ENCODE measurements around the gene RSPH10B2. TPM values are rescaled to one million over a fixed set of nuclear protein-coding genes. Genes with fewer than 3 reads are reported as not detected.

Gene RSPH10B2
- total and polyA plus RNA-seq, 9 of the 15 experiments (the other 6 are each of a cell fraction or from before 2014, with no cell fraction given), result 0.04 to 0.11 (median 0.08) TPM; not detected in 5

GRCh38 chr7:6831018-6831725, 77.3 kb downstream of the RSPH10B2 start (continued):
- TF ChIP-seq HINFP (tag; conservative IDR thresholded peaks at IDR 0.05; ENCODE audit: low read depth), result no peak
- no peak for TF ChIP-seq THRA (IDR thresholded peaks at IDR 0.05)

GRCh38 chr7:6833636-6834035, 79.7 kb downstream of the RSPH10B2 start:
- no TSS peak for BruUV-seq (replicated peaks)
- Histone ChIP-seq H3K9ac (ENCODE audit: insufficient read depth in 1 of 2, low read depth in 2 of 2, low read length in 2 of 2) (no peak overlapping the region), H3K9me1 (ENCODE audit: control insufficient read depth, insufficient read depth, low read length) (no peaks in the 10 kb centered on the region), H3K4me3 (no peak overlapping the region), H3K27me3 (ENCODE audit: control insufficient read depth in 2 of 2, insufficient read depth in 2 of 2, low read length in 2 of 2) (peaks cover 9 to 42% of the 10 kb centered on the region in 2 experiments), H2AFZ (ENCODE audit: low read depth, low read length) (no peak overlapping the region), H3K4me2 (ENCODE audit: insufficient read depth, low read length) (no peak overlapping the region), H3K27ac (ENCODE audit: extremely low read depth, low read depth, low read length) (no peak overlapping the region; the same call in 2 of the 3 replicates), H3K36me3 (ENCODE audit: control insufficient read depth, insufficient read depth, low read length) (no peaks in the 10 kb centered on the region), H4K20me1 (replicated peaks; ENCODE audit: control insufficient read depth, insufficient read depth, low read length) (no peaks in the 10 kb centered on the region), H3K4me1 (replicated peaks in 1 of 2; ENCODE audit: control insufficient read depth in 2 of 2, insufficient read depth in 2 of 2, low read length in 2 of 2) (no peaks in the 10 kb centered on the region), H3K79me2 (ENCODE audit: control insufficient read depth, insufficient read depth, low read length) (no peaks in the 10 kb centered on the region), H3K9me3 (replicated peaks; ENCODE audit: control insufficient read depth, insufficient read depth, low read depth, low read length) (no peaks in the 10 kb centered on the region)
- WGBS (ENCODE audit: insufficient coverage, low coverage, missing lambda C conversion rate), result 0% methylated on average over 6 of the region's 6 CpGs
- DNase-seq (ENCODE audit: extremely low read depth in 1 of 4, low spot score in 3 of 4) (no peak), ATAC-seq (no peak), FAIRE-seq (no peak)
- in situ Hi-C loops (cut with MboI), result no loop called here
- ChIA-PET POLR2A (no interaction called here), CTCF (ENCODE audit: low intra/inter-chr PET ratio) (no interaction called here)
- intact Hi-C loops (cut with micrococcal nuclease), result no loop called here
- TF ChIP-seq MCM3 (IDR thresholded peaks at IDR 0.05), result no peak
- TF ChIP-seq, protein P1, sequence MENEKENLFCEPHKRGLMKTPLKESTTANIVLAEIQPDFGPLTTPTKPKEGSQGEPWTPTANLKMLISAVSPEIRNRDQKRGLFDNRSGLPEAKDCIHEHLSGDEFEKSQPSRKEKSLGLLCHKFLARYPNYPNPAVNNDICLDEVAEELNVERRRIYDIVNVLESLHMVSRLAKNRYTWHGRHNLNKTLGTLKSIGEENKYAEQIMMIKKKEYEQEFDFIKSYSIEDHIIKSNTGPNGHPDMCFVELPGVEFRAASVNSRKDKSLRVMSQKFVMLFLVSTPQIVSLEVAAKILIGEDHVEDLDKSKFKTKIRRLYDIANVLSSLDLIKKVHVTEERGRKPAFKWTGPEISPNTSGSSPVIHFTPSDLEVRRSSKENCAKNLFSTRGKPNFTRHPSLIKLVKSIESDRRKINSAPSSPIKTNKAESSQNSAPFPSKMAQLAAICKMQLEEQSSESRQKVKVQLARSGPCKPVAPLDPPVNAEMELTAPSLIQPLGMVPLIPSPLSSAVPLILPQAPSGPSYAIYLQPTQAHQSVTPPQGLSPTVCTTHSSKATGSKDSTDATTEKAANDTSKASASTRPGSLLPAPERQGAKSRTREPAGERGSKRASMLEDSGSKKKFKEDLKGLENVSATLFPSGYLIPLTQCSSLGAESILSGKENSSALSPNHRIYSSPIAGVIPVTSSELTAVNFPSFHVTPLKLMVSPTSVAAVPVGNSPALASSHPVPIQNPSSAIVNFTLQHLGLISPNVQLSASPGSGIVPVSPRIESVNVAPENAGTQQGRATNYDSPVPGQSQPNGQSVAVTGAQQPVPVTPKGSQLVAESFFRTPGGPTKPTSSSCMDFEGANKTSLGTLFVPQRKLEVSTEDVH (IDR thresholded peaks at IDR 0.05; ENCODE audit: low read depth, partially characterized antibody), result no peak
- no peak for TF ChIP-seq RBM15 (IDR thresholded peaks at IDR 0.05; ENCODE audit: insufficient read depth, low read length)
- no peak for TF ChIP-seq BRD4 (IDR thresholded peaks at IDR 0.05)
- no peak for TF ChIP-seq ZNF785 (CRISPR knock-in tag; IDR thresholded peaks at IDR 0.05)
- TF ChIP-seq IRF2 (CRISPR knock-in tag; IDR thresholded peaks at IDR 0.05), result no peak
- TF ChIP-seq ELF2 (CRISPR knock-in tag; IDR thresholded peaks at IDR 0.05), result no peak
- no peak for TF ChIP-seq SMARCB1 (IDR thresholded peaks at IDR 0.05; ENCODE audit: insufficient read length, low read depth)
- TF ChIP-seq ZNF41 (CRISPR knock-in tag; conservative IDR thresholded peaks at IDR 0.05), result no peak
- no peak for TF ChIP-seq ZNF133 (CRISPR knock-in tag; IDR thresholded peaks at IDR 0.05)
- no peak for TF ChIP-seq ZNF589 (CRISPR knock-in tag; IDR thresholded peaks at IDR 0.05; ENCODE audit: low read depth)
- TF ChIP-seq GATA2 (CRISPR knock-in tag; IDR thresholded peaks at IDR 0.05), result no peak
- TF ChIP-seq ZNF778 (CRISPR knock-in tag; IDR thresholded peaks at IDR 0.05), result no peak
- TF ChIP-seq CHCHD3 (CRISPR knock-in tag; IDR thresholded peaks at IDR 0.05), result no peak
